SK-N-SH (cell line): Measurements from ENCODE around the gene NRCAM. TPM values are rescaled to one million over a fixed set of nuclear protein-coding genes. Genes with fewer than 3 reads are reported as not detected.

ENCODE experiments used
- CTCF ChIA-PET: fragments of 300-600, 350-600 bp; formaldehyde crosslinking; extraction: SDS; loops from one replicate; lab custom pipeline; 2021; lab: Yijun Ruan, JAX
- POLR2A ChIA-PET: fragments of 350-600 bp; sonication (Branson Sonifier 250); formaldehyde crosslinking; extraction: SDS; loops from one replicate; lab custom pipeline; 2020; ENCODE audit warnings: antibody characterized with exemption, inconsistent platforms; lab: Yijun Ruan, JAX
- DNase-seq: peaks from one replicate; pipeline ENCODE4 v3.0.0; 2012
- H2AFZ ChIP-seq: fragments of 200-600 bp; sonication (generic); 2 replicates; pipeline ENCODE4 v1.8.1; 2016; ENCODE audit warnings: antibody characterized with exemption, mild to moderate bottlenecking, low read depth
- H3F3A ChIP-seq: fragments of 200-600 bp; sonication (generic); replicated peaks from 2 replicates; pipeline ENCODE3; 2016; ENCODE audit warnings: antibody characterized with exemption, mild to moderate bottlenecking; ENCODE audit not compliant: insufficient read depth
- H3K27ac ChIP-seq, 2 experiments: fragments of 200-500 bp in 1 of 2; fragments of 200-600 bp in 1 of 2; sonication (Bioruptor generic) in 1 of 2; sonication (generic), shearing (Covaris generic) in 1 of 2; 2 replicates each; pipeline versions ENCODE4 v1.5.1 to v1.6.1; 2014 to 2016; ENCODE audit warnings: low read depth in 2 of 2, inconsistent platforms in 1 of 2, low read length in 1 of 2, mild to moderate bottlenecking in 1 of 2, mixed read lengths in 1 of 2
- H3K27me3 ChIP-seq: fragments of 200-600 bp; sonication (generic), shearing (Covaris generic); 2 replicates; pipeline ENCODE4 v1.6.1; 2016; ENCODE audit warnings: mixed run types; ENCODE audit not compliant: insufficient read depth
- H3K36me3 ChIP-seq, 2 experiments: fragments of 200-500 bp in 1 of 2; fragments of 200-600 bp in 1 of 2; sonication (Bioruptor generic) in 1 of 2; sonication (generic) in 1 of 2; replicated peaks in 1 of 2; 2 replicates each; pipeline versions ENCODE3 to v1.5.1; 2014 to 2016; ENCODE audit warnings: low read length in 1 of 2, mild to moderate bottlenecking in 1 of 2; ENCODE audit not compliant: insufficient read depth in 2 of 2, control insufficient read depth in 1 of 2
- H3K4me1 ChIP-seq, 2 experiments: fragments of 200-500 bp in 1 of 2; fragments of 200-600 bp in 1 of 2; sonication (Bioruptor generic) in 1 of 2; sonication (generic), shearing (Covaris generic) in 1 of 2; 2 replicates each; pipeline versions ENCODE4 v1.5.1 to v1.6.1; 2014 to 2016; ENCODE audit warnings: low read depth in 1 of 2, low read length in 1 of 2, mixed run types in 1 of 2; ENCODE audit not compliant: insufficient read depth in 2 of 2, control insufficient read depth in 1 of 2
- H3K4me2 ChIP-seq: fragments of 200-600 bp; sonication (generic), shearing (Covaris generic); 2 replicates; pipeline ENCODE4 v1.6.1; 2017; ENCODE audit warnings: mixed run types
- H3K4me3 ChIP-seq, 2 experiments: fragments of 200-500 bp in 1 of 2; fragments of 200-600 bp in 1 of 2; sonication (Bioruptor generic) in 1 of 2; sonication (generic), shearing (Covaris generic) in 1 of 2; 2 replicates each; pipeline versions ENCODE4 v1.5.1 to v1.8.1; 2014 to 2016; ENCODE audit warnings: low read depth in 2 of 2, inconsistent platforms in 1 of 2, low read length in 1 of 2, mild to moderate bottlenecking in 1 of 2, mixed read lengths in 1 of 2, moderate library complexity in 1 of 2
- H3K79me2 ChIP-seq: fragments of 200-600 bp; sonication (generic); 2 replicates; pipeline ENCODE4 v1.8.1; 2017; ENCODE audit warnings: mild to moderate bottlenecking; ENCODE audit not compliant: insufficient read depth
- H3K9ac ChIP-seq: fragments of 200-600 bp; sonication (generic); 2 replicates; pipeline ENCODE4 v1.6.1; 2017; ENCODE audit warnings: mixed run types
- H3K9me2 ChIP-seq: fragments of 200-600 bp; sonication (generic); 2 replicates; pipeline ENCODE4 v1.6.1; 2017; ENCODE audit warnings: mixed run types
- H3K9me3 ChIP-seq: fragments of 200-600 bp; sonication (generic); 2 replicates; pipeline ENCODE4 v1.6.1; 2017; ENCODE audit warnings: mixed run types, mild to moderate bottlenecking, moderate library complexity
- H4K20me1 ChIP-seq: fragments of 200-600 bp; sonication (generic); 2 replicates; pipeline ENCODE4 v1.6.1; 2017; ENCODE audit warnings: mild to moderate bottlenecking, mixed run types; ENCODE audit not compliant: insufficient read depth
- CHD2 ChIP-seq: fragments of 150-350 bp; IDR thresholded peaks from 2 replicates; pipeline ENCODE4 v1.6.1; 2018; ENCODE audit warnings: low read length; ENCODE audit not compliant: partially characterized antibody
- CTCF ChIP-seq: fragments of 200-600 bp; sonication (generic); IDR thresholded peaks from 2 replicates; pipeline ENCODE4 v1.6.1; 2017; ENCODE audit warnings: antibody characterized with exemption, mild to moderate bottlenecking, moderate library complexity
- EP300 ChIP-seq, 2 experiments: IDR thresholded peaks; 2 replicates each; pipeline versions ENCODE4 v1.4.0 to v1.6.1; 2012; ENCODE audit warnings: borderline replicate concordance in 1 of 2, low read depth in 1 of 2, low read length in 1 of 2
- FOSL2 ChIP-seq: IDR thresholded peaks from 2 replicates; pipeline ENCODE4 v1.4.0; 2012; ENCODE audit warnings: low read depth, mild to moderate bottlenecking, moderate library complexity, borderline replicate concordance
- FOXJ3 ChIP-seq: sonication (generic); formaldehyde crosslinking; IDR thresholded peaks from 2 replicates; pipeline ENCODE4 v1.5.1; 2020; ENCODE audit warnings: mild to moderate bottlenecking, missing genetic modification reagents
- IRF3 ChIP-seq: fragments of 150-350 bp; IDR thresholded peaks from 2 replicates; pipeline ENCODE4 v1.6.1; 2016; ENCODE audit warnings: mild to moderate bottlenecking, low read depth, low read length
- MEF2A ChIP-seq: IDR thresholded peaks from 2 replicates; pipeline ENCODE4 v1.4.0; 2012; ENCODE audit warnings: low read depth, borderline replicate concordance
- MXI1 ChIP-seq: IDR thresholded peaks from 2 replicates; pipeline ENCODE4 v1.6.1; 2012; ENCODE audit warnings: mild to moderate bottlenecking, low read depth, low read length, improper control_type of control experiment
- NFIC ChIP-seq: IDR thresholded peaks from 2 replicates; pipeline ENCODE4 v1.4.0; 2012; ENCODE audit warnings: borderline replicate concordance
- NRF1 ChIP-seq: IDR thresholded peaks from 2 replicates; pipeline ENCODE4 v1.6.1; 2012; ENCODE audit warnings: low read depth, mild to moderate bottlenecking, low read length
- RAD21 ChIP-seq: IDR thresholded peaks from 2 replicates; pipeline ENCODE4 v1.6.1; 2012; ENCODE audit warnings: mild to moderate bottlenecking, low read length
- RFX5 ChIP-seq: IDR thresholded peaks from 2 replicates; pipeline ENCODE4 v1.6.1; 2012; ENCODE audit warnings: mild to moderate bottlenecking, improper control_type of control experiment, low read length
- SMC3 ChIP-seq: IDR thresholded peaks from 2 replicates; pipeline ENCODE4 v1.6.1; 2012; ENCODE audit warnings: low read depth, low read length, improper control_type of control experiment
- ZBTB33 ChIP-seq: IDR thresholded peaks from 2 replicates; pipeline ENCODE4 v1.4.0; 2012; ENCODE audit warnings: low read depth, borderline replicate concordance
- WGBS: methylation state at CpG from one replicate; pipeline ENCODE4 v1.1.6; 2017; ENCODE audit warnings: low lambda C conversion rate; 5-methylcytosine and 5-hydroxymethylcytosine counted together
- polyA plus RNA-seq, 3 experiments: library from polyadenylated mRNA; depleted of rRNA; stranded (reverse); fragments of >200 nt; gene quantifications; 2 replicates each; pipeline ENCODE4 v1.2.3, GENCODE V29; 2012

NRCAM gene
- polyA plus RNA-seq, 1 of the 3 experiments (the other 2 are of a cell fraction), result 1.1 TPM

- no peaks in the 10 kb centered on the region for H3K79me2 ChIP-seq
- CTCF ChIA-PET, result interaction anchor here (0.9 to 1.3 kb wide), 2 partner anchors 28 kb away, joined by 4 read pairs; no protein-coding TSS in a partner anchor
- no peak for DNase-seq
- POLR2A ChIA-PET, result no interaction called here
- H3K4me1 ChIP-seq, result peaks cover 16 to 44% of the 10 kb centered on the region in 2 experiments; a peak in 3 of 4 replicates
- 52% methylated on average over 4 of the region's 4 CpGs for WGBS
- H3K9ac ChIP-seq, result no peak overlapping the region
- no peaks in the 10 kb centered on the region for H3F3A ChIP-seq
- no peaks in the 10 kb centered on the region for H3K9me3 ChIP-seq
- no peak for TF ChIP-seq FOSL2
- no peak for TF ChIP-seq CHD2
- TF ChIP-seq MEF2A, result no peak
- TF ChIP-seq NRF1, result no peak
- TF ChIP-seq SMC3, result no peak
- TF ChIP-seq EP300 (IDR thresholded peaks at IDR 0.05; ENCODE audit: borderline replicate concordance in 1 of 2, low read depth in 1 of 2, low read length in 1 of 2), result no peak
- no peak for TF ChIP-seq MXI1
- no peak for TF ChIP-seq IRF3
- TF ChIP-seq NFIC, result no peak
- no peak for TF ChIP-seq RAD21
- TF ChIP-seq RFX5, result no peak
- TF ChIP-seq FOXJ3, result no peak
- TF ChIP-seq ZBTB33, result no peak
- TF ChIP-seq CTCF, result no peak
- no peak overlapping the region for H3K4me3 ChIP-seq
- H3K36me3 ChIP-seq, result no peaks in the 10 kb centered on the region
- H2AFZ ChIP-seq, result no peak overlapping the region
- H3K27ac ChIP-seq, result no peak overlapping the region
- no peak overlapping the region for H3K4me2 ChIP-seq
- H4K20me1 ChIP-seq, result no peaks in the 10 kb centered on the region
- H3K27me3 ChIP-seq, result no peaks in the 10 kb centered on the region; the same call in 1 of the 2 replicates
- no peaks in the 10 kb centered on the region for H3K9me2 ChIP-seq
These were observed 32.2 kb downstream of the NRCAM start for GRCh38 chr7:108424013-108424412.
